IMR-90 (cell line): Measurements from ENCODE around the gene LRPPRC. TPM values are rescaled to one million over a fixed set of nuclear protein-coding genes. Genes with fewer than 3 reads are reported as not detected.

Experiments used
- ATAC-seq: fragments of 200-7000 bp; cut with Tn5 transposase; 2 replicates; pipeline ENCODE4 v1.9.1; 2020; ENCODE audit warnings: low read depth, mild to moderate bottlenecking, moderate library complexity
- BruUV-seq: library from RNA; stranded (reverse); fragments of 400-500 nt; replicated peaks from 2 replicates; lab custom pipeline; 2021; lab: Mats Ljungman, UMichigan
- CTCF ChIA-PET: fragments of 300-600 bp; formaldehyde crosslinking; extraction: SDS; loops from one replicate; lab custom pipeline; 2021; ENCODE audit warnings: antibody characterized with exemption; lab: Yijun Ruan, JAX
- POLR2A ChIA-PET: fragments of 300-600 bp; sonication (Branson Sonifier 250); formaldehyde crosslinking; loops from one replicate; lab custom pipeline; 2022; ENCODE audit warnings: antibody characterized with exemption; ENCODE audit not compliant: unreplicated experiment; lab: Charles Lee
- DNase-seq: peaks from one replicate; pipeline ENCODE4 v3.0.0; 2013
- H2AFZ ChIP-seq: replicated peaks from 2 replicates; pipeline ENCODE3; 2013; ENCODE audit warnings: low read length, mild to moderate bottlenecking; ENCODE audit not compliant: poor library complexity
- H2AK5ac ChIP-seq: 2 replicates; pipeline ENCODE4 v1.6.1; 2013; ENCODE audit warnings: low read depth, low read length, inconsistent platforms
- H2AK9ac ChIP-seq: replicated peaks from 2 replicates; pipeline ENCODE3; 2013; ENCODE audit warnings: mild to moderate bottlenecking, low read depth, low read length, moderate library complexity; ENCODE audit not compliant: poor library complexity
- H2BK120ac ChIP-seq: 2 replicates; pipeline ENCODE4 v1.6.1; 2013; ENCODE audit warnings: low read depth, low read length, inconsistent platforms
- H2BK15ac ChIP-seq: 3 replicates; pipeline ENCODE4 v1.6.1; 2013; ENCODE audit warnings: low read depth, low read length, inconsistent platforms
- H2BK20ac ChIP-seq: 2 replicates; pipeline ENCODE4 v1.6.1; 2013; ENCODE audit warnings: low read depth, mild to moderate bottlenecking, inconsistent platforms, low read length, moderate library complexity
- H2BK5ac ChIP-seq: 2 replicates; pipeline ENCODE4 v1.6.1; 2013; ENCODE audit warnings: mild to moderate bottlenecking, low read depth, low read length, inconsistent platforms; ENCODE audit not compliant: poor library complexity, severe bottlenecking
- H3K14ac ChIP-seq: replicated peaks from 2 replicates; pipeline ENCODE4 v1.6.1; 2013; ENCODE audit warnings: low read depth, low read length, inconsistent platforms
- H3K18ac ChIP-seq: 2 replicates; pipeline ENCODE4 v1.6.1; 2013; ENCODE audit warnings: low read depth, low read length, control low read depth
- H3K23ac ChIP-seq: 2 replicates; pipeline ENCODE4 v1.6.1; 2013; ENCODE audit warnings: low read depth, low read length, inconsistent platforms
- H3K27ac ChIP-seq: 2 replicates; pipeline ENCODE4 v1.5.1; 2013; ENCODE audit warnings: mild to moderate bottlenecking, control low read depth, low read length; ENCODE audit not compliant: insufficient read depth
- H3K27me3 ChIP-seq: 2 replicates; pipeline ENCODE4 v1.6.1; 2013; ENCODE audit warnings: low read length; ENCODE audit not compliant: control insufficient read depth, insufficient read depth
- H3K36me3 ChIP-seq: 2 replicates; pipeline ENCODE4 v1.6.1; 2013; ENCODE audit warnings: low read length, mixed read lengths; ENCODE audit not compliant: control insufficient read depth, insufficient read depth
- H3K4ac ChIP-seq: 2 replicates; pipeline ENCODE4 v1.6.1; 2013; ENCODE audit warnings: low read depth, low read length, inconsistent platforms
- H3K4me1 ChIP-seq: 2 replicates; pipeline ENCODE4 v1.6.1; 2013; ENCODE audit warnings: low read length, mixed read lengths; ENCODE audit not compliant: control insufficient read depth, insufficient read depth
- H3K4me2 ChIP-seq: 2 replicates; pipeline ENCODE4 v1.6.1; 2013; ENCODE audit warnings: low read depth, mild to moderate bottlenecking, control low read depth, low read length, moderate library complexity
- H3K4me3 ChIP-seq: 2 replicates; pipeline ENCODE4 v1.5.1; 2013; ENCODE audit warnings: low read depth, mild to moderate bottlenecking, control low read depth, low read length, moderate library complexity; ENCODE audit not compliant: insufficient read depth
- H3K56ac ChIP-seq: 2 replicates; pipeline ENCODE4 v1.6.1; 2013; ENCODE audit warnings: low read length, inconsistent platforms; ENCODE audit not compliant: insufficient read depth; ENCODE audit errors: extremely low read depth
- H3K79me1 ChIP-seq, 2 experiments: 2 replicates each; pipeline ENCODE4 v1.6.1; 2013; ENCODE audit warnings: low read length in 2 of 2, inconsistent platforms in 1 of 2, low read depth in 1 of 2
- H3K9ac ChIP-seq: 2 replicates; pipeline ENCODE4 v1.6.1; 2013; ENCODE audit warnings: low read depth, low read length, control low read depth
- H3K9me1 ChIP-seq: 2 replicates; pipeline ENCODE4 v1.6.1; 2013; ENCODE audit warnings: low read length, inconsistent platforms; ENCODE audit not compliant: insufficient read depth
- H3K9me3 ChIP-seq: 2 replicates; pipeline ENCODE4 v1.6.1; 2013; ENCODE audit warnings: low read length; ENCODE audit not compliant: control insufficient read depth, insufficient read depth
- H4K20me1 ChIP-seq: 2 replicates; pipeline ENCODE4 v1.6.1; 2013; ENCODE audit warnings: low read length, inconsistent platforms; ENCODE audit not compliant: insufficient read depth
- H4K5ac ChIP-seq: 2 replicates; pipeline ENCODE4 v1.6.1; 2013; ENCODE audit warnings: mild to moderate bottlenecking, low read depth, low read length, control low read depth
- H4K8ac ChIP-seq, 2 experiments: 2 replicates each; pipeline ENCODE4 v1.6.1; 2013; ENCODE audit warnings: low read depth in 2 of 2, low read length in 2 of 2, control low read depth in 1 of 2, inconsistent platforms in 1 of 2
- H4K91ac ChIP-seq: 2 replicates; pipeline ENCODE4 v1.6.1; 2013; ENCODE audit warnings: low read depth, low read length, inconsistent platforms; ENCODE audit not compliant: insufficient read depth
- BHLHE40 ChIP-seq: fragments of 150-350 bp; IDR thresholded peaks from 2 replicates; pipeline ENCODE4 v1.6.1; 2016; ENCODE audit warnings: mild to moderate bottlenecking, low read depth, low read length
- CHD1 ChIP-seq: IDR thresholded peaks from 2 replicates; pipeline ENCODE4 v1.6.1; 2012; ENCODE audit warnings: low read depth, low read length, improper control_type of control experiment
- ELK1 ChIP-seq: fragments of 150-350 bp; IDR thresholded peaks from 2 replicates; pipeline ENCODE4 v1.6.1; 2016; ENCODE audit warnings: low read depth, mild to moderate bottlenecking, low read length, moderate library complexity, borderline replicate concordance
- FOS ChIP-seq: fragments of 150-350 bp; IDR thresholded peaks from 2 replicates; pipeline ENCODE4 v1.6.1; 2016; ENCODE audit warnings: low read depth, low read length
- MAFK ChIP-seq: IDR thresholded peaks from 2 replicates; pipeline ENCODE4 v1.6.1; 2012; ENCODE audit warnings: low read depth, low read length, improper control_type of control experiment
- MAZ ChIP-seq: IDR thresholded peaks from 2 replicates; pipeline ENCODE4 v1.6.1; 2012; ENCODE audit warnings: low read depth, mild to moderate bottlenecking, low read length, improper control_type of control experiment, moderate library complexity, borderline replicate concordance
- MXI1 ChIP-seq: IDR thresholded peaks from 2 replicates; pipeline ENCODE4 v1.6.1; 2012; ENCODE audit warnings: low read depth, mild to moderate bottlenecking, low read length, moderate library complexity, borderline replicate concordance
- NFE2L2 ChIP-seq: fragments of 150-350 bp; IDR thresholded peaks from 2 replicates; pipeline ENCODE4 v1.6.1; 2016; ENCODE audit warnings: low read depth, mild to moderate bottlenecking, low read length
- RAD21 ChIP-seq: IDR thresholded peaks from 2 replicates; pipeline ENCODE4 v1.6.1; 2012; ENCODE audit warnings: low read length, improper control_type of control experiment
- RCOR1 ChIP-seq: IDR thresholded peaks from 2 replicates; pipeline ENCODE4 v1.6.1; 2012; ENCODE audit warnings: mild to moderate bottlenecking, low read length, improper control_type of control experiment; ENCODE audit not compliant: insufficient replicate concordance
- SMC3 ChIP-seq: fragments of 150-350 bp; IDR thresholded peaks from 2 replicates; pipeline ENCODE4 v1.6.1; 2016; ENCODE audit warnings: low read depth, mild to moderate bottlenecking, antibody characterized with exemption, low read length, moderate library complexity
- USF2 ChIP-seq: fragments of 150-350 bp; IDR thresholded peaks from 2 replicates; pipeline ENCODE4 v1.6.1; 2017; ENCODE audit warnings: mild to moderate bottlenecking, antibody characterized with exemption, low read length, low read depth
- WGBS, 2 experiments: methylation state at CpG; one replicate each; pipeline versions ENCODE4 v1.1.5 to v1.1.7; 2013; ENCODE audit warnings: missing lambda C conversion rate in 2 of 2; ENCODE audit not compliant: insufficient read length in 1 of 2; ENCODE audit errors: extremely low coverage in 2 of 2; 5-methylcytosine and 5-hydroxymethylcytosine counted together
- dilution Hi-C: fragments of 300-500 bp; cut with HindIII; formaldehyde crosslinking; loops from one replicate; pipeline ENCODE4 v1.14.3; 2018; ENCODE audit warnings: low sequenced_read_pairs; ENCODE audit not compliant: unreplicated experiment
- in situ Hi-C: fragments of 300-500 bp; cut with MboI; formaldehyde crosslinking; loops from 3 replicates; pipeline ENCODE4 v1.14.3; 2019; ENCODE audit warnings: low sequenced_read_pairs, inconsistent platforms, mixed read lengths
- intact Hi-C: fragments of 100-400 bp; cut with micrococcal nuclease; formaldehyde crosslinking; loops from 2 replicates; pipeline ENCODE4 v1.10.0; 2022
- polyA plus RNA-seq, 3 experiments: library from polyadenylated mRNA; depleted of rRNA; stranded (reverse); fragments of >200 nt; gene quantifications; 2 replicates each; pipeline ENCODE4 v1.2.3, GENCODE V29; 2012; ENCODE audit warnings: low replicate concordance in 1 of 3
- total RNA-seq: library from RNA; depleted of rRNA; stranded (reverse); fragments of >200 nt; gene quantifications from 2 replicates; pipeline ENCODE4 v1.2.3, GENCODE V29; 2012

LRPPRC gene
- total and polyA plus RNA-seq, 2 of the 4 experiments (the other 2 are of a cell fraction): 30.4 to 36.0 TPM

- TF ChIP-seq NFE2L2 (no peak), ELK1 (no peak), FOS (no peak), RAD21 (no peak), USF2 (no peak), CHD1 (no peak), BHLHE40 (no peak), MAZ (no peak), SMC3 (no peak), MXI1 (no peak), RCOR1 (no peak), MAFK (no peak)
- H3K9me1 ChIP-seq: no peaks in the 10 kb centered on the region; the same call in 1 of the 2 replicates
- H4K5ac ChIP-seq: no peak overlapping the region
- peaks cover 13% of the 10 kb centered on the region for H3K36me3 ChIP-seq
- no peaks in the 10 kb centered on the region for H4K20me1 ChIP-seq
- H2BK5ac ChIP-seq: no peak overlapping the region
- H4K91ac ChIP-seq: no peak overlapping the region
- dilution Hi-C loops: no loop called here
- H3K9me3 ChIP-seq: no peaks in the 10 kb centered on the region
- H3K4me2 ChIP-seq: no peak overlapping the region
- WGBS, 2 experiments: no CpG with 5 or more reads among the region's 4 CpGs
- no peak overlapping the region for H3K9ac ChIP-seq
- no peak overlapping the region for H3K18ac ChIP-seq
- no peak overlapping the region for H3K56ac ChIP-seq
- BruUV-seq: no TSS peak
- H2BK20ac ChIP-seq: no peak overlapping the region
- ATAC-seq (no peak), DNase-seq (no peak)
- H2AK5ac ChIP-seq: no peak overlapping the region
- ChIA-PET CTCF (interaction anchor here (0.8 kb wide), 1 partner anchor 49 kb away, joined by 4 read pairs; no protein-coding TSS in a partner anchor), POLR2A (no interaction called here)
- H3K79me1 ChIP-seq: peaks cover 0 to 6% of the 10 kb centered on the region in 2 experiments; a peak in 1 of 4 replicates
- H3K4ac ChIP-seq: no peak overlapping the region
- intact Hi-C loops: loop anchor here (5.0 kb wide), 1 partner anchor 35 kb away; no protein-coding TSS in a partner anchor
- no peak overlapping the region for H2AFZ ChIP-seq
- no peaks in the 10 kb centered on the region for H3K4me1 ChIP-seq
- H3K27me3 ChIP-seq: no peaks in the 10 kb centered on the region
- H2AK9ac ChIP-seq: no peak overlapping the region
- no peak overlapping the region for H3K23ac ChIP-seq
- H3K27ac ChIP-seq: no peak overlapping the region
- no peak overlapping the region for H2BK15ac ChIP-seq
- in situ Hi-C loops: no loop called here
- H4K8ac ChIP-seq: no peak overlapping the region
- H3K4me3 ChIP-seq: no peak overlapping the region
- no peak overlapping the region for H2BK120ac ChIP-seq
- no peak overlapping the region for H3K14ac ChIP-seq
These were observed 68.3 kb downstream of the LRPPRC start for GRCh38 chr2:43927442-43927841.
